PC-9 (cell line): ENCODE results near the gene WNT2B. TPM values are rescaled to one million over a fixed set of nuclear protein-coding genes. Genes with fewer than 3 reads are reported as not detected.

ENCODE experiments used
- Bru-seq: library from RNA; stranded (reverse); fragments of 400-500 nt; gene quantifications from one replicate; lab custom pipeline; 2021; lab: Mats Ljungman, UMichigan
- BruChase-seq, 2 experiments: library from RNA; stranded (reverse); fragments of 400-500 nt; gene quantifications; one replicate each; lab custom pipeline; 2021; lab: Mats Ljungman, UMichigan
- BruUV-seq: library from RNA; stranded (reverse); fragments of 400-500 nt; replicated peaks from 2 replicates; lab custom pipeline; 2021; lab: Mats Ljungman, UMichigan
- CTCF ChIA-PET: fragments of 300-600 bp; sonication (Branson Sonifier 250); formaldehyde crosslinking; loops from one replicate; lab custom pipeline; 2022; ENCODE audit warnings: antibody characterized with exemption; lab: Charles Lee
- POLR2A ChIA-PET: fragments of 300-600 bp; sonication (Branson Sonifier 250); formaldehyde crosslinking; loops from one replicate; lab custom pipeline; 2022; ENCODE audit warnings: antibody characterized with exemption; ENCODE audit not compliant: unreplicated experiment; lab: Charles Lee
- DNase-seq, 2 experiments: peaks; one replicate each; pipeline versions ENCODE4 v3.0.0 to v3.0.0-alpha.2; 2015 to 2022; ENCODE audit warnings: mixed read lengths in 1 of 2
- H2AFZ ChIP-seq: fragments of 200-600 bp; sonication (generic); 2 replicates; pipeline ENCODE4 v1.8.1; 2017; ENCODE audit warnings: antibody characterized with exemption
- H3F3A ChIP-seq: fragments of 200-600 bp; sonication (generic); 2 replicates; pipeline ENCODE4 v1.8.1; 2017; ENCODE audit warnings: antibody characterized with exemption, mild to moderate bottlenecking, low read depth; ENCODE audit not compliant: insufficient read depth
- H3K27ac ChIP-seq: fragments of 200-600 bp; sonication (generic); 2 replicates; pipeline ENCODE4 v1.6.1; 2016; ENCODE audit warnings: mixed run types
- H3K27me3 ChIP-seq: fragments of 200-600 bp; sonication (generic); 2 replicates; pipeline ENCODE4 v1.6.1; 2016; ENCODE audit warnings: low read depth, mixed run types; ENCODE audit not compliant: insufficient read depth
- H3K36me3 ChIP-seq: fragments of 200-600 bp; sonication (generic); 2 replicates; pipeline ENCODE4 v1.6.1; 2016; ENCODE audit warnings: low read depth, mixed run types
- H3K4me1 ChIP-seq: fragments of 200-600 bp; sonication (generic); replicated peaks from 2 replicates; pipeline ENCODE4 v1.6.1; 2016; ENCODE audit warnings: mixed run types; ENCODE audit not compliant: insufficient read depth
- H3K4me2 ChIP-seq: fragments of 200-600 bp; sonication (generic); 2 replicates; pipeline ENCODE4 v1.6.1; 2017; ENCODE audit warnings: mixed run types
- H3K4me3 ChIP-seq: fragments of 200-600 bp; sonication (generic); 2 replicates; pipeline ENCODE4 v1.6.1; 2016; ENCODE audit warnings: mixed run types
- H3K79me2 ChIP-seq: fragments of 200-600 bp; sonication (generic); 2 replicates; pipeline ENCODE4 v1.6.1; 2017; ENCODE audit warnings: low read depth, mixed run types
- H3K9me2 ChIP-seq: fragments of 200-600 bp; sonication (generic); 2 replicates; pipeline ENCODE4 v1.8.1; 2017; ENCODE audit warnings: mild to moderate bottlenecking; ENCODE audit not compliant: insufficient read depth
- H3K9me3 ChIP-seq: fragments of 200-600 bp; sonication (generic); 2 replicates; pipeline ENCODE4 v1.8.1; 2016; ENCODE audit warnings: low read depth; ENCODE audit not compliant: insufficient read depth
- H4K20me1 ChIP-seq: fragments of 200-600 bp; sonication (generic); 2 replicates; pipeline ENCODE4 v1.8.1; 2017; ENCODE audit not compliant: insufficient read depth
- CTCF ChIP-seq: fragments of 200-600 bp; sonication (generic); conservative IDR thresholded peaks from 2 replicates; pipeline ENCODE4 v1.6.1; 2017; ENCODE audit warnings: mixed run types, antibody characterized with exemption, mild to moderate bottlenecking, moderate library complexity
- EZH2 ChIP-seq: fragments of 200-600 bp; sonication (generic); IDR thresholded peaks from 2 replicates; pipeline ENCODE4 v1.8.0; 2017; ENCODE audit warnings: antibody characterized with exemption, low read depth
- intact Hi-C: fragments of 100-400 bp; cut with micrococcal nuclease; formaldehyde crosslinking; loops from one replicate; pipeline ENCODE4 v1.10.0; 2022; ENCODE audit not compliant: unreplicated experiment
- long read RNA-seq: library from polyadenylated mRNA; stranded (forward); transcript quantifications from one replicate; pipeline ENCODE4 v2.0.0, GENCODE V29; 2022
- total RNA-seq: library from RNA; stranded (reverse); gene quantifications from 2 replicates; pipeline ENCODE4 v1.2.3, GENCODE V29; 2021

WNT2B gene
- 0.98 and 1.1 TPM in 2 replicates for total RNA-seq
- percentile 41 among the genes with signal in this experiment for Bru-seq, nascent RNA
- percentile 55 among the genes with signal in this experiment for BruChase-seq, experiment 1, labeled RNA remaining after a 2-hour chase
- percentile 47 among the genes with signal in this experiment for BruChase-seq, experiment 2, labeled RNA remaining after a 6-hour chase
- long read RNA-seq, partial matches to known transcripts, result 0 of 1 reads
- long read RNA-seq, other reads (novel, unspliced or antisense), result 1 of 1 reads

GRCh38 chr1:112508278-112509004, at the start of gene WNT2B:
Gene WNT2B (plus strand): TSS chr1:112508965. CDS start chr1:112509263, 298 bp downstream.
- Histone ChIP-seq H3K36me3 (no peaks in the 10 kb centered on the region), H3K27ac (no peak within 1 kb of the TSS), H3K4me3 (peak within 1 kb of the TSS; percentile 71), H2AFZ (peak within 1 kb of the TSS; percentile 89), H3K9me2 (no peaks in the 10 kb centered on the region), H3K4me1 (0 out of 2 replicates have a peak, but pooled peaks cover 10% of the 10 kb centered on the region), H3F3A (no peaks in the 10 kb centered on the region), H3K27me3 (peaks cover 11% of the 10 kb centered on the region; the same call in 1 of the 2 replicates), H3K9me3 (no peaks in the 10 kb centered on the region), H3K4me2 (peak within 1 kb of the TSS; percentile 93), H4K20me1 (no peaks in the 10 kb centered on the region), H3K79me2 (no peaks in the 10 kb centered on the region)
- ChIA-PET POLR2A (no interaction called here), CTCF (no interaction called here)
- intact Hi-C loops, result no loop called here
- no TSS peak for BruUV-seq
- TF ChIP-seq EZH2 (no peak), CTCF (no peak; the same call in 1 of the 2 replicates)
- peak in 1 of 2 experiments; percentile 26 for DNase-seq

GRCh38 chr1:112460615-112461014, 48.1 kb upstream of the WNT2B start:
- H3K9me3 ChIP-seq, result no peaks in the 10 kb centered on the region
- intact Hi-C loops, result loop anchor here (10.0 kb wide), 2 partner anchors 154 to 244 kb away; partner anchors contain the start of genes CAPZA1, RHOC and ST7L
- H3K27me3 ChIP-seq, result no peaks in the 10 kb centered on the region
- H3K36me3 ChIP-seq, result peaks cover 22% of the 10 kb centered on the region
- BruUV-seq, result no TSS peak
- peak overlapping the region; percentile 1; the same call in 1 of the 2 replicates for H3K4me2 ChIP-seq
- H3K4me1 ChIP-seq, result peaks cover 38% of the 10 kb centered on the region
- ChIA-PET CTCF (no interaction called here), POLR2A (no interaction called here)
- DNase-seq, result no peak
- 0 out of 2 replicates have a peak overlapping the region, but pooled peaks have one; percentile 3 for H3K27ac ChIP-seq
- no peaks in the 10 kb centered on the region for H3K9me2 ChIP-seq
- TF ChIP-seq EZH2 (no peak), CTCF (no peak)
- H3K79me2 ChIP-seq, result no peaks in the 10 kb centered on the region
- H2AFZ ChIP-seq, result no peak overlapping the region
- H3F3A ChIP-seq, result peaks cover 24% of the 10 kb centered on the region; the same call in 1 of the 2 replicates
- no peaks in the 10 kb centered on the region for H4K20me1 ChIP-seq
- no peak overlapping the region for H3K4me3 ChIP-seq

- Histone ChIP-seq H3K9me3 (no peaks in the 10 kb centered on the region), H3K4me2 (peak overlapping the region; percentile 1; the same call in 1 of the 2 replicates), H2AFZ (no peak overlapping the region), H3F3A (peaks cover 27% of the 10 kb centered on the region; the same call in 1 of the 2 replicates), H3K9me2 (no peaks in the 10 kb centered on the region), H3K36me3 (peaks cover 16% of the 10 kb centered on the region; the same call in 1 of the 2 replicates), H3K27me3 (no peaks in the 10 kb centered on the region), H3K79me2 (no peaks in the 10 kb centered on the region), H3K4me3 (no peak overlapping the region), H3K4me1 (peaks cover 43% of the 10 kb centered on the region), H4K20me1 (no peaks in the 10 kb centered on the region), H3K27ac (0 out of 2 replicates have a peak overlapping the region, but pooled peaks have one; percentile 3)
- POLR2A ChIA-PET, result no interaction called here
- TF ChIP-seq EZH2 (no peak), CTCF (no peak)
- CTCF ChIA-PET, result no interaction called here
- intact Hi-C loops, result loop anchor here (10.0 kb wide), 2 partner anchors 153 to 243 kb away; partner anchors contain the start of genes CAPZA1, RHOC and ST7L
- peak in 1 of 2 experiments; percentile 87 for DNase-seq
- no TSS peak for BruUV-seq
Measured at GRCh38 chr1:112461200-112461871, 47.4 kb upstream of the WNT2B start.
